Stimulated activated CD4-positive, alpha-beta T cell treated with anti-CD3 and anti-CD28 coated beads, Interleukin-12 subunit alpha, Interleukin-12 subunit beta, amount 100 ng/mL, for 4 hours (primary cell): Measurements from ENCODE around the gene SLC6A6.

Experiments
- DNase-seq: peaks from one replicate; pipeline ENCODE4 v3.0.0-alpha.2; 2020

Gene SLC6A6

GRCh38 chr3:14488286-14489041 lies 86.1 kb downstream of the SLC6A6 start:
- DNase-seq, result no peak

GRCh38 chr3:14489641-14490040 lies 87.2 kb downstream of the SLC6A6 start:
- no peak for DNase-seq

GRCh38 chr3:14490255-14490654 lies 87.8 kb downstream of the SLC6A6 start:
- no peak for DNase-seq

GRCh38 chr3:14490831-14491230 lies 88.4 kb downstream of the SLC6A6 start:
- no peak for DNase-seq

- DNase-seq, result no peak
Observed at GRCh38 chr3:14491396-14492190, 89.2 kb downstream of the SLC6A6 start.

GRCh38 chr3:14492948-14493881 lies 90.8 kb downstream of the SLC6A6 start:
- DNase-seq, result no peak

- DNase-seq, result no peak
Observed at GRCh38 chr3:14494279-14494972, 92.0 kb downstream of the SLC6A6 start.

GRCh38 chr3:14494973-14495300 lies 92.5 kb downstream of the SLC6A6 start:
- DNase-seq, result no peak

- no peak for DNase-seq
Observed at GRCh38 chr3:14496351-14496750, 93.9 kb downstream of the SLC6A6 start.

GRCh38 chr3:14497321-14497720 lies 94.9 kb downstream of the SLC6A6 start:
- no peak for DNase-seq

GRCh38 chr3:14502472-14502871 lies 100.1 kb downstream of the SLC6A6 start:
- no peak for DNase-seq

- no peak for DNase-seq
Observed at GRCh38 chr3:14503033-14503705, 100.8 kb downstream of the SLC6A6 start.

GRCh38 chr3:14503706-14504065 lies 101.3 kb downstream of the SLC6A6 start:
- no peak for DNase-seq

- no peak for DNase-seq
Observed at GRCh38 chr3:14505001-14505802, 102.8 kb downstream of the SLC6A6 start.

- DNase-seq, result no peak
Observed at GRCh38 chr3:14505803-14506500, 103.5 kb downstream of the SLC6A6 start.

GRCh38 chr3:14506626-14507304 lies 104.4 kb downstream of the SLC6A6 start:
- DNase-seq, result no peak

GRCh38 chr3:14507305-14507741 lies 104.9 kb downstream of the SLC6A6 start:
- DNase-seq, result no peak

- no peak for DNase-seq
Observed at GRCh38 chr3:14507757-14508504, 105.5 kb downstream of the SLC6A6 start.

GRCh38 chr3:14508505-14508819 lies 106.1 kb downstream of the SLC6A6 start:
- DNase-seq, result no peak
